GM21737 (cell line): ENCODE measurements around the gene ZNF483.
"Not testable (repeated sequence)": the region's sequence is repeated elsewhere in the genome, so short reads cannot be mapped to it uniquely, and the experiment has no call there.

Experiments
- ATAC-seq: cut with Tn5 transposase; IDR thresholded peaks from one replicate; pipeline ENCODE4 v1.9.1; 2021; ENCODE audit warnings: mild to moderate bottlenecking, moderate library complexity; ENCODE audit not compliant: unreplicated experiment

Gene ZNF483

GRCh38 chr9:111610149-111610548, 85.2 kb downstream of the ZNF483 start:
- no peak for ATAC-seq

DNA sequence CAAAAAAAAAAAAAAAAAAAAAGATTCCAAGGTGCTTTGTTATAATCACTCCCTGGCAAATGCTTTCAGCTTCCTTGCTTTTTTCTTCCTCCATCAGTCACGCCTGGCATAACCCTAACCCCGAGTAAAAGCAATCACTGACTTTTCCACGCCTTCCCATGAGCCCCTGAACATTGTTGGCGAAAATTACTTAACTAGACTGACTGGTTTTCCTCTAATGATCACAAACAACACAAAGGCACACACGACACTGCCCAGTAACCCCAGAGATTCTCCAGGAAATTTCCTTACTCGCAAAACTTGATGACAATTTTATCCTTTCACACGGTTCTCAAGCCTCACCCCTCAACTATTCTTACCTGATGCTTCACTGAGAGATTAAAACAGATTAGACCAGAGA, 85.9 kb downstream of the ZNF483 start:
- no peak for ATAC-seq

DNA sequence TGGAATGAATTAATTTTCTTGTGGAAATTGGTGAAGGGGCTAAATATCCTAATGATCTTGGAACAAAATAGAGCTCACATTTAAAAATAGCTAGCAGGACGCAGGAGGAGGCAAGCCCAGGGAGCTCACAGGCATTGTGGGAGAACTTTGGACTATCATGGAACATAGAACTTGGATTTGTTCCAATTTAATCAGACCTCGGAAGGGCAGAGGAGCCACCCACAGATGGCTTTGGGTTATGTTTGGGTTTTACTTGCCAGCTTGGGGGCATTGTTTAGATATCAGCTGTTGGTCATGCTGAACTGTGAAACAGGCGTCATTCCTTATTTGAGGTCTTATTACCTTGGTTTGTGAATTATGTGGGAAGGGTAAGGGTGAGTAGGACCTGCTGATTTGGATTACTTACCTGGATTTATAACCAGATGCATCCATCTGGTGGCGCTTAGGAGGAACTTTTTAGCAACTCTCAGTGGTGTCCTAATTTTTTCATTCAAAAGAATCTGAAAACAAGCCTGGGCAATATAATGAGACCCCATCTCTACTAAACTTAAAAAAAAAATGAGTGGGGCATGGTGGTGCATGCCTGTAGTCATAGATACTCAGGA, 88.6 kb downstream of the ZNF483 start:
- no peak for ATAC-seq

DNA sequence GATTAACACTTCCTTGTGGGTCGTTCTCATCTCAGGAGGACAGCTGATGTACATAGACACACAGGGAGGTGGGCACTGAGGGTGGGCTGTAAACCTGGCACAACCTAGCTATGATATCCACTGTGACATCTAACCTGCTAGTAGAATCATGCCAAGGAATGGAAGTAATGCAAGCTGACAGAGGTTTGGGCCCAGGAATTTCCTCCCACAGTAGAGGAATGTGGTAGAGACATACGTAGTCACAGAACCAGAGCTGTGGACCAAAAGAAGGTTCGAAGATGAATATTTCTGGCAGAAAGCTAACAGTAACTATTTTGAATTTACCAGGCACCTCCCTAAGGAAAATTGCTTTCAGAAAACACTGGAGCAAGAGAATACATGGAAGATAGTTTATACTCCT, 90.9 kb downstream of the ZNF483 start:
- no peak for ATAC-seq

- not testable (repeated sequence) for ATAC-seq
These were observed 92.4 kb downstream of the ZNF483 start for GRCh38 chr9:111617349-111617748.

GRCh38 chr9:111621895-111622480, 97.0 kb downstream of the ZNF483 start:
- ATAC-seq = no peak

DNA sequence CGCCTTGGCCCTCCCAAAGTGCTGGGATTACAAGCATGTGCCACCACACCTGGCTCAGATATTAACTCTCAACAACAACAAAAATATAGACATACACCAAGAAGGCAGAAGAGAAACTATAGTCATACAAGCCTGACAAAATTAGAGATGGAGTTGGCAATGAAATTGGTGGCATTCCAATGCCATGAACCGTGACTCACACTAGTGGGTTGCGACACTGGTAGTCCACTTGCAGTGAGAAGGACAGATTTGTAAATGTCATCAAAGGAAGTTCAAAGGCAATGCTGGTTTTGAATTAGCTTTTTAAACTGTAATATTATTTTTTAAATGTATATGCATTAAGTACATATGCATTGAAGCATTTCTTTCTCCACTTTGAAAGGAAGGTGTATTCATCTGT, 97.6 kb downstream of the ZNF483 start:
- ATAC-seq = no peak
